HepG2 (cell line): ENCODE data around the gene CAMKMT. TPM values are rescaled to one million over a fixed set of nuclear protein-coding genes. Genes with fewer than 3 reads are reported as not detected.

Experiments
- CBX2 ChIP-seq, 2 experiments: fragments of 200-600 bp in 1 of 2; sonication (generic); formaldehyde crosslinking in 1 of 2; IDR thresholded peaks; 2 replicates each; pipeline versions ENCODE4 v1.7.0 to v1.8.1; 2018 to 2022; ENCODE audit warnings: low read depth in 2 of 2, low read length in 1 of 2, mild to moderate bottlenecking in 1 of 2, missing genetic modification reagents in 1 of 2
- EP300 ChIP-seq, 3 experiments: sonication (generic) in 1 of 3; formaldehyde crosslinking in 1 of 3; IDR thresholded peaks; 2 replicates each; pipeline versions ENCODE4 v1.5.1 to v1.6.1; 2011 to 2020; ENCODE audit warnings: low read depth in 2 of 3, low read length in 2 of 3, borderline replicate concordance in 1 of 3, improper control_type of control experiment in 1 of 3, mild to moderate bottlenecking in 1 of 3, missing genetic modification reagents in 1 of 3, moderate library complexity in 1 of 3
- GZF1 ChIP-seq: sonication (generic); formaldehyde crosslinking; IDR thresholded peaks from 2 replicates; pipeline ENCODE4 v1.5.1; 2020; ENCODE audit warnings: mild to moderate bottlenecking, missing genetic modification reagents
- HDAC2 ChIP-seq: sonication (generic); formaldehyde crosslinking; IDR thresholded peaks from 2 replicates; pipeline ENCODE4 v1.4.0; 2020; ENCODE audit warnings: missing genetic modification reagents
- KLF15 ChIP-seq: sonication (generic); formaldehyde crosslinking; IDR thresholded peaks from 2 replicates; pipeline ENCODE4 v1.8.1; 2023; ENCODE audit warnings: borderline replicate concordance, mild to moderate bottlenecking, inconsistent platforms, missing genetic modification reagents, mixed read lengths
- NFE2L1 ChIP-seq: sonication (generic); formaldehyde crosslinking; IDR thresholded peaks from 2 replicates; pipeline ENCODE4 v1.4.0; 2020; ENCODE audit warnings: missing genetic modification reagents, mild to moderate bottlenecking, borderline replicate concordance
- SETDB1 ChIP-seq: sonication (generic); formaldehyde crosslinking; IDR thresholded peaks from 2 replicates; pipeline ENCODE4 v1.5.1; 2020; ENCODE audit warnings: missing genetic modification reagents, mild to moderate bottlenecking, borderline replicate concordance
- TEAD3 ChIP-seq: optimal IDR thresholded peaks from 2 replicates; pipeline ENCODE3; 2016; ENCODE audit warnings: borderline replicate concordance
- TGIF2 ChIP-seq: IDR thresholded peaks from 2 replicates; pipeline ENCODE4 v1.6.1; 2016; ENCODE audit warnings: control low read depth, missing compliant biosample characterization
- ZFP62 ChIP-seq: sonication (generic); formaldehyde crosslinking; IDR thresholded peaks from 2 replicates; pipeline ENCODE4 v1.4.0; 2020; ENCODE audit warnings: missing genetic modification reagents
- ZNF12 ChIP-seq: sonication (generic); formaldehyde crosslinking; IDR thresholded peaks from 2 replicates; pipeline ENCODE4 v1.5.0; 2020; ENCODE audit warnings: missing genetic modification reagents
- ZNF383 ChIP-seq: sonication (generic); formaldehyde crosslinking; IDR thresholded peaks from 2 replicates; pipeline ENCODE4 v1.4.0; 2020; ENCODE audit warnings: missing genetic modification reagents, mild to moderate bottlenecking, borderline replicate concordance
- ZNF607 ChIP-seq: sonication (generic); formaldehyde crosslinking; IDR thresholded peaks from 2 replicates; pipeline ENCODE4 v1.5.1; 2020; ENCODE audit warnings: missing genetic modification reagents, mild to moderate bottlenecking, borderline replicate concordance
- ZNF660 ChIP-seq: sonication (generic); formaldehyde crosslinking; IDR thresholded peaks from 2 replicates; pipeline ENCODE4 v1.5.1; 2020; ENCODE audit warnings: mild to moderate bottlenecking, low read depth, missing genetic modification reagents, borderline replicate concordance
- ZNF839 ChIP-seq: sonication (generic); formaldehyde crosslinking; IDR thresholded peaks from 2 replicates; pipeline ENCODE4 v1.4.0; 2020; ENCODE audit warnings: missing genetic modification reagents, mild to moderate bottlenecking, borderline replicate concordance
- polyA plus RNA-seq, 8 experiments: library from polyadenylated mRNA; depleted of rRNA in 3 of 8; stranded (reverse) in 7 of 8; unstranded in 1 of 8; fragments of >200 nt; fragmentation: Illumina TruSeq in 4 of 8; extraction: Trizol in 4 of 8; gene quantifications; 2 replicates each; pipeline versions ENCODE4 v1.2.1 to v1.2.3, GENCODE V29; 2011 to 2016; ENCODE audit warnings: low read depth in 4 of 8, missing spikeins in 1 of 8, mixed read lengths in 1 of 8; ENCODE audit not compliant: insufficient read depth in 1 of 8
- total RNA-seq, 5 experiments: library from RNA; depleted of rRNA; stranded (reverse); fragments of >200 nt; fragmentation: Illumina TruSeq; extraction: Trizol; gene quantifications; 2 replicates each; pipeline ENCODE4 v1.2.3, GENCODE V29; 2016; ENCODE audit warnings: low read depth in 1 of 5
- TF ChIP-seq, protein P1 (sequence below): sonication (generic); formaldehyde crosslinking; IDR thresholded peaks from 2 replicates; pipeline ENCODE4 v1.4.0; 2020; ENCODE audit warnings: mild to moderate bottlenecking, missing genetic modification reagents
- TF ChIP-seq, protein P2 (sequence below): sonication (generic); formaldehyde crosslinking; IDR thresholded peaks from 2 replicates; pipeline ENCODE4 v1.5.1; 2020; ENCODE audit warnings: missing genetic modification reagents, mild to moderate bottlenecking, borderline replicate concordance
- TF ChIP-seq, protein P3 (sequence below): sonication (generic); formaldehyde crosslinking; conservative IDR thresholded peaks from 2 replicates; pipeline ENCODE4 v1.8.1; 2023; ENCODE audit warnings: missing genetic modification reagents
- TF ChIP-seq, protein P4 (sequence below): sonication (generic); formaldehyde crosslinking; IDR thresholded peaks from 2 replicates; pipeline ENCODE4 v1.8.0; 2022; ENCODE audit warnings: missing genetic modification reagents, mild to moderate bottlenecking, inconsistent platforms, borderline replicate concordance

Gene CAMKMT
- total and polyA plus RNA-seq, 2 of the 13 experiments (the other 11 are each of a cell fraction or from before 2014, with no cell fraction given): 6.9 to 20.8 TPM

DNA sequence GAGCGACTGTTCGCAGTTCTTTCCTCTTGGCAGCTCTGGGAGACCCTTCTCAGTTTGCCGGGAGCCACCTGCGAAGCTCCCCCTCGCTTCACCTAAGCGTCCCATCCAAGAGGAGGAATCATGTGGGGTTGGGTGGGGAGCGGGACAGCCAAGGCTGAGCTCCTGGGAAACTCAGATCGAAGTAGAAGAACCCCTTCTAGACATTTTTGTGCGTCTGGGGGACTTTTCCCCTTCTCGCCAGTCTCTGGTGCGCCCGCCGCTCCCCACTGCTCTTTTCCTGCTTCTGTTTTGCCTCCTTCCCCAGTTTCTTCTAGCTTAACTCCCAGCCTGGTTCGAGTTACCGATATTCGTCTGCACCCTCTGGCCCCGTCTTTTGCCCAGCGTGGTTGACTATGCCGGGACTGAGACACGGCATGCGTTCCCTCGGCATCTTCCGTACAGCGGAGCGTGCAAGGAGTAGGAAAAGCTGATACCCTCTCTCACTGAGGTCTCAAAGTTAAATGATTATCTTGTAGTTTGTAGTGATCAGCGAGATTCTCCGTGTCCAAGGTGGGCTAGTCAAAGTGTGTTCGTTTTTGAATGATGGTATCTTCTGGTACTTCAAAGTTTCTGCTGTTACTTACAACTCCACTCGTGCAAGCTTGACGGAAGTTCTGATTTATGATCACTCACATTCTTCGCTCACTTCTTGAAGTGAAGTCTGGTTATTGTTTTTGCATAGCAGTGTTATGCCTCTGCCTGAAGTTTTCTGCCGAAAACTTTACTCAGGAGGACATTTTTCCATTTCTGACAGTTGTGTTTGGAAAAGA, 664 bp downstream of the CAMKMT start (continued):
- TF ChIP-seq, protein P1, sequence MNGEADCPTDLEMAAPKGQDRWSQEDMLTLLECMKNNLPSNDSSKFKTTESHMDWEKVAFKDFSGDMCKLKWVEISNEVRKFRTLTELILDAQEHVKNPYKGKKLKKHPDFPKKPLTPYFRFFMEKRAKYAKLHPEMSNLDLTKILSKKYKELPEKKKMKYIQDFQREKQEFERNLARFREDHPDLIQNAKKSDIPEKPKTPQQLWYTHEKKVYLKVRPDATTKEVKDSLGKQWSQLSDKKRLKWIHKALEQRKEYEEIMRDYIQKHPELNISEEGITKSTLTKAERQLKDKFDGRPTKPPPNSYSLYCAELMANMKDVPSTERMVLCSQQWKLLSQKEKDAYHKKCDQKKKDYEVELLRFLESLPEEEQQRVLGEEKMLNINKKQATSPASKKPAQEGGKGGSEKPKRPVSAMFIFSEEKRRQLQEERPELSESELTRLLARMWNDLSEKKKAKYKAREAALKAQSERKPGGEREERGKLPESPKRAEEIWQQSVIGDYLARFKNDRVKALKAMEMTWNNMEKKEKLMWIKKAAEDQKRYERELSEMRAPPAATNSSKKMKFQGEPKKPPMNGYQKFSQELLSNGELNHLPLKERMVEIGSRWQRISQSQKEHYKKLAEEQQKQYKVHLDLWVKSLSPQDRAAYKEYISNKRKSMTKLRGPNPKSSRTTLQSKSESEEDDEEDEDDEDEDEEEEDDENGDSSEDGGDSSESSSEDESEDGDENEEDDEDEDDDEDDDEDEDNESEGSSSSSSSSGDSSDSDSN: peak; percentile 73; the same call in 1 of the 2 replicates
- TF ChIP-seq ZNF607 (CRISPR knock-in tag) (no peak), ZNF660 (CRISPR knock-in tag) (no peak), TEAD3 (peak; percentile 11), ZNF383 (no peak), ZFP62 (CRISPR knock-in tag) (no peak), ZNF12 (peak; percentile 53; the same call in 1 of the 2 replicates), CBX2 (IDR thresholded peaks at IDR 0.05; ENCODE audit: low read depth, low read length) (no peak), CBX2 (CRISPR knock-in tag; IDR thresholded peaks at IDR 0.05; ENCODE audit: low read depth) (0 out of 2 replicates have a peak, but pooled peaks have one; percentile 3), HDAC2 (CRISPR knock-in tag) (peak; percentile 28), NFE2L1 (CRISPR knock-in tag) (no peak), EP300 (IDR thresholded peaks at IDR 0.05; ENCODE audit: low read depth in 2 of 2, low read length in 2 of 2) (no peak), EP300 (CRISPR knock-in tag; IDR thresholded peaks at IDR 0.05; ENCODE audit: borderline replicate concordance) (no peak), SETDB1 (CRISPR knock-in tag) (no peak), KLF15 (0 out of 2 replicates have a peak, but pooled peaks have one; percentile 34), TGIF2 (CRISPR knock-in tag) (no peak), ZNF839 (no peak), GZF1 (CRISPR knock-in tag) (no peak)
- TF ChIP-seq, protein P2, sequence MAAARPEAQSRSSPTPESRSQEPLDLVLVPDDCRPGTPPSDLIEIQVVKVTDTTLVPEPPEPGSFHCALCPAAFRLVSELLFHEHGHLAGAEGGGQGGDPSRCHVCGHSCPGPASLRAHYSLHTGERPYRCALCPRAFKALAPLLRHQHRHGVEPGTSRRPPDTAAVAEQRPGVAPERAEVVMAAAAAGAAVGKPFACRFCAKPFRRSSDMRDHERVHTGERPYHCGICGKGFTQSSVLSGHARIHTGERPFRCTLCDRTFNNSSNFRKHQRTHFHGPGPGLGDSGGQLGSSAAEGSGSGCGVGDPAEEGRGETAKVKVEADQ (CRISPR knock-in tag): no peak
- TF ChIP-seq, protein P3, sequence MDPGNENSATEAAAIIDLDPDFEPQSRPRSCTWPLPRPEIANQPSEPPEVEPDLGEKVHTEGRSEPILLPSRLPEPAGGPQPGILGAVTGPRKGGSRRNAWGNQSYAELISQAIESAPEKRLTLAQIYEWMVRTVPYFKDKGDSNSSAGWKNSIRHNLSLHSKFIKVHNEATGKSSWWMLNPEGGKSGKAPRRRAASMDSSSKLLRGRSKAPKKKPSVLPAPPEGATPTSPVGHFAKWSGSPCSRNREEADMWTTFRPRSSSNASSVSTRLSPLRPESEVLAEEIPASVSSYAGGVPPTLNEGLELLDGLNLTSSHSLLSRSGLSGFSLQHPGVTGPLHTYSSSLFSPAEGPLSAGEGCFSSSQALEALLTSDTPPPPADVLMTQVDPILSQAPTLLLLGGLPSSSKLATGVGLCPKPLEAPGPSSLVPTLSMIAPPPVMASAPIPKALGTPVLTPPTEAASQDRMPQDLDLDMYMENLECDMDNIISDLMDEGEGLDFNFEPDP (CRISPR knock-in tag): no peak
- TF ChIP-seq, protein P4, sequence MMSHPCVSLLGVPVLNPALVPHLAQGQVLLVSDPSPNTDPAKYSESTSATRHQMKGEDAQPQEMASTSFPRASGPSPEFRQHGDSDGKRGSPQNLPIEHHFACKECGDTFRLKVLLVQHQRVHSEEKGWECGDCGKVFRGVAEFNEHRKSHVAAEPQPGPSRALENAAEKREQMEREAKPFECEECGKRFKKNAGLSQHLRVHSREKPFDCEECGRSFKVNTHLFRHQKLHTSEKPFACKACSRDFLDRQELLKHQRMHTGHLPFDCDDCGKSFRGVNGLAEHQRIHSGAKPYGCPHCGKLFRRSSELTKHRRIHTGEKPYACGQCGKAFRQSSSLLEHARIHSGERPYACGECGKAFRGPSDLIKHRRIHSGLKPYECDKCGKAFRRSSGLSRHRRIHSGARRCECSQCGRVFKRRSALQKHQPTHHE: 0 out of 2 replicates have a peak, but pooled peaks have one; percentile 29
